Stimulated activated naive CD8-positive, alpha-beta T cell treated with anti-CD3 and anti-CD28 coated beads, Interleukin-15, Interleukin-2, amounts not matched to agents 100 U/mL and 50 U/mL, for 24 hours (primary cell): ENCODE data around the gene DCBLD2.
A peak's percentile ranks its signal among the peaks of the same experiment; 100 is the strongest.

Experiments used
- ATAC-seq: fragments of 150-1000 bp; cut with Tn5 transposase; one replicate; pipeline ENCODE4 v1.10.0; 2021
- DNase-seq: peaks from one replicate; pipeline ENCODE4 v3.0.0; 2021

The DCBLD2 gene

GRCh38 chr3:98791341-98792325, 109.9 kb downstream of the DCBLD2 start:
- DNase-seq (no peak), ATAC-seq (no peak)

- ATAC-seq (no peak), DNase-seq (no peak)
Observed at GRCh38 chr3:98788651-98789050, 112.8 kb downstream of the DCBLD2 start.

GRCh38 chr3:98787181-98787580, 114.3 kb downstream of the DCBLD2 start:
- DNase-seq (no peak), ATAC-seq (no peak)

- ATAC-seq (peak; percentile 19), DNase-seq (no peak)
Observed at GRCh38 chr3:98786364-98787006, 115.0 kb downstream of the DCBLD2 start.

GRCh38 chr3:98784666-98785600, 116.6 kb downstream of the DCBLD2 start:
- no peak for ATAC-seq
- DNase-seq = no peak

- ATAC-seq (no peak), DNase-seq (no peak)
Observed at GRCh38 chr3:98784042-98784441, 117.5 kb downstream of the DCBLD2 start.

- DNase-seq = no peak
- ATAC-seq = no peak
Observed at GRCh38 chr3:98782824-98783500, 118.5 kb downstream of the DCBLD2 start.

- DNase-seq (no peak), ATAC-seq (no peak)
Observed at GRCh38 chr3:98780343-98780742, 121.2 kb downstream of the DCBLD2 start.

- ATAC-seq = no peak
- no peak for DNase-seq
Observed at GRCh38 chr3:98779541-98780335, 121.8 kb downstream of the DCBLD2 start.

GRCh38 chr3:98778852-98779413, 122.6 kb downstream of the DCBLD2 start:
- DNase-seq = no peak
- peak; percentile 14 for ATAC-seq

- DNase-seq = no peak
- peak; percentile 42 for ATAC-seq
Observed at GRCh38 chr3:98778383-98778782, 123.1 kb downstream of the DCBLD2 start.

- ATAC-seq = no peak
- DNase-seq = no peak
Observed at GRCh38 chr3:98777801-98778220, 123.7 kb downstream of the DCBLD2 start.

- ATAC-seq (no peak), DNase-seq (no peak)
Observed at GRCh38 chr3:98777286-98777685, 124.2 kb downstream of the DCBLD2 start.

GRCh38 chr3:98776140-98776493, 125.4 kb downstream of the DCBLD2 start:
- DNase-seq (no peak), ATAC-seq (no peak)

- DNase-seq (no peak), ATAC-seq (no peak)
Observed at GRCh38 chr3:98775459-98776139, 125.9 kb downstream of the DCBLD2 start.

GRCh38 chr3:98772022-98772421, 129.5 kb downstream of the DCBLD2 start:
- ATAC-seq (no peak), DNase-seq (no peak)

- DNase-seq (no peak), ATAC-seq (no peak)
Observed at GRCh38 chr3:98770261-98771039, 131.0 kb downstream of the DCBLD2 start.

- no peak for DNase-seq
Observed at GRCh38 chr3:98769448-98769847, 132.0 kb downstream of the DCBLD2 start.

GRCh38 chr3:98768961-98769360, 132.5 kb downstream of the DCBLD2 start:
- DNase-seq (no peak), ATAC-seq (no peak)

More at GRCh38 chr3:98769448-98769847, 132.0 kb downstream of the DCBLD2 start:
- no peak for ATAC-seq
